IMR-90 (cell line): ENCODE data around the gene GRIA4. TPM values are rescaled to one million over a fixed set of nuclear protein-coding genes. Genes with fewer than 3 reads are reported as not detected.

Experiments used
- ATAC-seq: fragments of 200-7000 bp; cut with Tn5 transposase; 2 replicates; pipeline ENCODE4 v1.9.1; 2020; ENCODE audit warnings: low read depth, mild to moderate bottlenecking, moderate library complexity
- BruUV-seq: library from RNA; stranded (reverse); fragments of 400-500 nt; replicated peaks from 2 replicates; lab custom pipeline; 2021; lab: Mats Ljungman, UMichigan
- CTCF ChIA-PET: fragments of 300-600 bp; formaldehyde crosslinking; extraction: SDS; loops from one replicate; lab custom pipeline; 2021; ENCODE audit warnings: antibody characterized with exemption; lab: Yijun Ruan, JAX
- POLR2A ChIA-PET: fragments of 300-600 bp; sonication (Branson Sonifier 250); formaldehyde crosslinking; loops from one replicate; lab custom pipeline; 2022; ENCODE audit warnings: antibody characterized with exemption; ENCODE audit not compliant: unreplicated experiment; lab: Charles Lee
- DNase-seq: peaks from one replicate; pipeline ENCODE4 v3.0.0; 2013
- H2AFZ ChIP-seq: replicated peaks from 2 replicates; pipeline ENCODE3; 2013; ENCODE audit warnings: low read length, mild to moderate bottlenecking; ENCODE audit not compliant: poor library complexity
- H2AK5ac ChIP-seq: 2 replicates; pipeline ENCODE4 v1.6.1; 2013; ENCODE audit warnings: low read depth, low read length, inconsistent platforms
- H2AK9ac ChIP-seq: replicated peaks from 2 replicates; pipeline ENCODE3; 2013; ENCODE audit warnings: mild to moderate bottlenecking, low read depth, low read length, moderate library complexity; ENCODE audit not compliant: poor library complexity
- H2BK120ac ChIP-seq: 2 replicates; pipeline ENCODE4 v1.6.1; 2013; ENCODE audit warnings: low read depth, low read length, inconsistent platforms
- H2BK15ac ChIP-seq: 3 replicates; pipeline ENCODE4 v1.6.1; 2013; ENCODE audit warnings: low read depth, low read length, inconsistent platforms
- H2BK20ac ChIP-seq: 2 replicates; pipeline ENCODE4 v1.6.1; 2013; ENCODE audit warnings: low read depth, mild to moderate bottlenecking, inconsistent platforms, low read length, moderate library complexity
- H2BK5ac ChIP-seq: 2 replicates; pipeline ENCODE4 v1.6.1; 2013; ENCODE audit warnings: mild to moderate bottlenecking, low read depth, low read length, inconsistent platforms; ENCODE audit not compliant: poor library complexity, severe bottlenecking
- H3K14ac ChIP-seq: replicated peaks from 2 replicates; pipeline ENCODE4 v1.6.1; 2013; ENCODE audit warnings: low read depth, low read length, inconsistent platforms
- H3K18ac ChIP-seq: 2 replicates; pipeline ENCODE4 v1.6.1; 2013; ENCODE audit warnings: low read depth, low read length, control low read depth
- H3K23ac ChIP-seq: 2 replicates; pipeline ENCODE4 v1.6.1; 2013; ENCODE audit warnings: low read depth, low read length, inconsistent platforms
- H3K27ac ChIP-seq: 2 replicates; pipeline ENCODE4 v1.5.1; 2013; ENCODE audit warnings: mild to moderate bottlenecking, control low read depth, low read length; ENCODE audit not compliant: insufficient read depth
- H3K27me3 ChIP-seq: 2 replicates; pipeline ENCODE4 v1.6.1; 2013; ENCODE audit warnings: low read length; ENCODE audit not compliant: control insufficient read depth, insufficient read depth
- H3K36me3 ChIP-seq: 2 replicates; pipeline ENCODE4 v1.6.1; 2013; ENCODE audit warnings: low read length, mixed read lengths; ENCODE audit not compliant: control insufficient read depth, insufficient read depth
- H3K4ac ChIP-seq: 2 replicates; pipeline ENCODE4 v1.6.1; 2013; ENCODE audit warnings: low read depth, low read length, inconsistent platforms
- H3K4me1 ChIP-seq: 2 replicates; pipeline ENCODE4 v1.6.1; 2013; ENCODE audit warnings: low read length, mixed read lengths; ENCODE audit not compliant: control insufficient read depth, insufficient read depth
- H3K4me2 ChIP-seq: 2 replicates; pipeline ENCODE4 v1.6.1; 2013; ENCODE audit warnings: low read depth, mild to moderate bottlenecking, control low read depth, low read length, moderate library complexity
- H3K4me3 ChIP-seq: 2 replicates; pipeline ENCODE4 v1.5.1; 2013; ENCODE audit warnings: low read depth, mild to moderate bottlenecking, control low read depth, low read length, moderate library complexity; ENCODE audit not compliant: insufficient read depth
- H3K56ac ChIP-seq: 2 replicates; pipeline ENCODE4 v1.6.1; 2013; ENCODE audit warnings: low read length, inconsistent platforms; ENCODE audit not compliant: insufficient read depth; ENCODE audit errors: extremely low read depth
- H3K79me1 ChIP-seq, 2 experiments: 2 replicates each; pipeline ENCODE4 v1.6.1; 2013; ENCODE audit warnings: low read length in 2 of 2, inconsistent platforms in 1 of 2, low read depth in 1 of 2
- H3K9ac ChIP-seq: 2 replicates; pipeline ENCODE4 v1.6.1; 2013; ENCODE audit warnings: low read depth, low read length, control low read depth
- H3K9me1 ChIP-seq: 2 replicates; pipeline ENCODE4 v1.6.1; 2013; ENCODE audit warnings: low read length, inconsistent platforms; ENCODE audit not compliant: insufficient read depth
- H3K9me3 ChIP-seq: 2 replicates; pipeline ENCODE4 v1.6.1; 2013; ENCODE audit warnings: low read length; ENCODE audit not compliant: control insufficient read depth, insufficient read depth
- H4K20me1 ChIP-seq: 2 replicates; pipeline ENCODE4 v1.6.1; 2013; ENCODE audit warnings: low read length, inconsistent platforms; ENCODE audit not compliant: insufficient read depth
- H4K5ac ChIP-seq: 2 replicates; pipeline ENCODE4 v1.6.1; 2013; ENCODE audit warnings: mild to moderate bottlenecking, low read depth, low read length, control low read depth
- H4K8ac ChIP-seq, 2 experiments: 2 replicates each; pipeline ENCODE4 v1.6.1; 2013; ENCODE audit warnings: low read depth in 2 of 2, low read length in 2 of 2, control low read depth in 1 of 2, inconsistent platforms in 1 of 2
- H4K91ac ChIP-seq: 2 replicates; pipeline ENCODE4 v1.6.1; 2013; ENCODE audit warnings: low read depth, low read length, inconsistent platforms; ENCODE audit not compliant: insufficient read depth
- MAFK ChIP-seq: IDR thresholded peaks from 2 replicates; pipeline ENCODE4 v1.6.1; 2012; ENCODE audit warnings: low read depth, low read length, improper control_type of control experiment
- RFX5 ChIP-seq: IDR thresholded peaks from 2 replicates; pipeline ENCODE4 v1.8.0; 2012; ENCODE audit warnings: low read depth, mild to moderate bottlenecking, low read length, moderate library complexity
- WGBS, 2 experiments: methylation state at CpG; one replicate each; pipeline versions ENCODE4 v1.1.5 to v1.1.7; 2013; ENCODE audit warnings: missing lambda C conversion rate in 2 of 2; ENCODE audit not compliant: insufficient read length in 1 of 2; ENCODE audit errors: extremely low coverage in 2 of 2; 5-methylcytosine and 5-hydroxymethylcytosine counted together
- dilution Hi-C: fragments of 300-500 bp; cut with HindIII; formaldehyde crosslinking; loops from one replicate; pipeline ENCODE4 v1.14.3; 2018; ENCODE audit warnings: low sequenced_read_pairs; ENCODE audit not compliant: unreplicated experiment
- in situ Hi-C: fragments of 300-500 bp; cut with MboI; formaldehyde crosslinking; loops from 3 replicates; pipeline ENCODE4 v1.14.3; 2019; ENCODE audit warnings: low sequenced_read_pairs, inconsistent platforms, mixed read lengths
- intact Hi-C: fragments of 100-400 bp; cut with micrococcal nuclease; formaldehyde crosslinking; loops from 2 replicates; pipeline ENCODE4 v1.10.0; 2022
- polyA plus RNA-seq, 3 experiments: library from polyadenylated mRNA; depleted of rRNA; stranded (reverse); fragments of >200 nt; gene quantifications; 2 replicates each; pipeline ENCODE4 v1.2.3, GENCODE V29; 2012; ENCODE audit warnings: low replicate concordance in 1 of 3
- total RNA-seq: library from RNA; depleted of rRNA; stranded (reverse); fragments of >200 nt; gene quantifications from 2 replicates; pipeline ENCODE4 v1.2.3, GENCODE V29; 2012

Gene GRIA4
- total and polyA plus RNA-seq, 2 of the 4 experiments (the other 2 are of a cell fraction): 0.36 to 1.0 TPM

DNA sequence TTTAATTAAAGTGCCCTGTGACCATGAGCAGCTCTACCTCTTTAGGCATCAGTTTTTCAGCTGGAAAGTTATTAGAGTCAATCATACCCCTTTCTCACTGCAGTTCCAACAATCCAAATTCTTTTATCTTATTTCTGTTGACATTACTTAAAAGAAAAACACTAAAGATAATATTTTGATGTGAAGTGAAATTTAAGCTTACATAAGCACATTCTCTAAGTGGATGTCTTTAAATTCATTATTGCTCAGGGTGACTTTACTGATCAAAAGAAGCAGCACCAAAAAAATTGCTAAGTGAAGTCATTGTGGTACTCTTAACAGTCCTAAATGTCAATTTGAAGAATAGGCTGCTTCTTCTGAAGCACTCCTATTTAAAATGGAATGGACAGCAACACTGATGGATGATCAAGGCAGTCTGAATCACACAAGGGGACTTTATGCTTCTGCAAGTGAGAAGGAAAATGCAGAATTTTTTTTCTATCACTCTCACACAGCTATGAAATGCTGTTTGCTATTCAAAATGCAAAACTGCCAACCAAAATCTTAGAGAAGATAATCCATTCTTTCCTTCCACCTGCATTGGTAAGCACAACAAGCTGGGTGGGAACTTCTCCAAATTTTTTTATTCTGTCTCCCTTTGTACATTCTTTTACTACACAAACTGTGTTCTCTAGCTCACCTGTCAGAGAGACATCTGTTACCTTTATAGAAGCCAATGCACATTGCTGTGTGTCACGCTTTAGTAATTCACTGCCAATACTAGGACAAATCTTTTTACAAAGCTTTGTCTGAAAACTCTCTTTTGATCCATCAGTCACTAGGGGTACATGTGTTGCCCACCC, 179.9 kb downstream of the GRIA4 start:
- Histone ChIP-seq H4K5ac (no peak overlapping the region), H3K9me3 (no peaks in the 10 kb centered on the region), H2BK5ac (no peak overlapping the region), H2BK15ac (no peak overlapping the region), H3K27ac (no peak overlapping the region), H4K20me1 (no peaks in the 10 kb centered on the region), H3K4me1 (no peaks in the 10 kb centered on the region), H4K91ac (no peak overlapping the region), H3K9me1 (no peaks in the 10 kb centered on the region), H2AK9ac (no peak overlapping the region), H3K4me2 (no peak overlapping the region), H3K4me3 (no peak overlapping the region), H2BK20ac (no peak overlapping the region), H2BK120ac (no peak overlapping the region), H3K4ac (no peak overlapping the region), H3K56ac (no peak overlapping the region), H3K79me1 (no peaks in the 10 kb centered on the region), H2AFZ (no peak overlapping the region), H3K14ac (no peak overlapping the region), H3K18ac (no peak overlapping the region), H3K9ac (no peak overlapping the region), H3K23ac (no peak overlapping the region), H3K27me3 (no peaks in the 10 kb centered on the region), H4K8ac (no peak overlapping the region), H2AK5ac (no peak overlapping the region), H3K36me3 (no peaks in the 10 kb centered on the region)
- in situ Hi-C loops: no loop called here
- ChIA-PET POLR2A (no interaction called here), CTCF (interaction anchor here (0.7 kb wide), 1 partner anchor 208 kb away, joined by 3 read pairs; no protein-coding TSS in a partner anchor)
- intact Hi-C loops: no loop called here
- ATAC-seq: no peak
- DNase-seq: no peak
- TF ChIP-seq RFX5 (no peak), MAFK (peak; percentile 81)
- no TSS peak for BruUV-seq
- no CpG with 5 or more reads among the region's 1 CpG for WGBS, 2 experiments
- dilution Hi-C loops: no loop called here
